ENCODE data around the gene MUC5B.
"Not testable (repeated sequence)": the region's sequence is repeated elsewhere in the genome, so short reads cannot be mapped to it uniquely, and the experiment has no call there.

Gene MUC5B

GRCh38 chr11:1181420-1181819 is 41.4 kb upstream of the MUC5B start:
- TF ChIP-seq CTCF (IDR thresholded peaks at IDR 0.05), result no peak
- TF ChIP-seq ZFX (IDR thresholded peaks at IDR 0.05; ENCODE audit: borderline replicate concordance), result no peak
- no peak overlapping the region for H3K27ac ChIP-seq

- no peak for TF ChIP-seq CTCF (IDR thresholded peaks at IDR 0.05)
- no peak for TF ChIP-seq ZFX (IDR thresholded peaks at IDR 0.05; ENCODE audit: borderline replicate concordance)
- H3K27ac ChIP-seq, result no peak overlapping the region
Measured at GRCh38 chr11:1181853-1182535, 40.9 kb upstream of the MUC5B start.

- not testable (repeated sequence) for H3K27ac ChIP-seq
Measured at GRCh38 chr11:1184139-1184538, 38.7 kb upstream of the MUC5B start.

GRCh38 chr11:1188451-1189130 is 34.3 kb upstream of the MUC5B start:
- H3K27ac ChIP-seq, result not testable (repeated sequence)

GRCh38 chr11:1189816-1190215 is 33.0 kb upstream of the MUC5B start:
- not testable (repeated sequence) for H3K27ac ChIP-seq

- not testable (repeated sequence) for H3K27ac ChIP-seq
Measured at GRCh38 chr11:1191786-1192470, 30.9 kb upstream of the MUC5B start.

GRCh38 chr11:1192741-1193325 is 30.0 kb upstream of the MUC5B start:
- H3K27ac ChIP-seq, result no peak overlapping the region
- TF ChIP-seq CTCF (IDR thresholded peaks at IDR 0.05) (no peak), ZFX (IDR thresholded peaks at IDR 0.05; ENCODE audit: borderline replicate concordance) (no peak)

GRCh38 chr11:1193326-1194230 is 29.3 kb upstream of the MUC5B start:
- TF ChIP-seq CTCF (IDR thresholded peaks at IDR 0.05), result no peak
- TF ChIP-seq ZFX (IDR thresholded peaks at IDR 0.05; ENCODE audit: borderline replicate concordance), result no peak
- peak overlapping the region; percentile 2; the same call in 1 of the 2 replicates for H3K27ac ChIP-seq
